Astrocyte of the hippocampus (primary cell): Measurements from ENCODE around the gene CLDN24.
A peak's percentile ranks its signal among the peaks of the same experiment; 100 is the strongest.
"Not testable (repeated sequence)": the region's sequence is repeated elsewhere in the genome, so short reads cannot be mapped to it uniquely, and the experiment has no call there.

ENCODE experiments used
- DNase-seq: peaks from one replicate; pipeline ENCODE4 v3.0.0; 2011; ENCODE audit warnings: low read depth, low spot score

Gene CLDN24

GRCh38 chr4:183347566-183347965, 25.3 kb upstream of the CLDN24 start:
- no peak for DNase-seq

- DNase-seq: no peak
These were observed 24.9 kb upstream of the CLDN24 start for GRCh38 chr4:183347146-183347545.

- DNase-seq: no peak
These were observed 23.0 kb upstream of the CLDN24 start for GRCh38 chr4:183345261-183345660.

GRCh38 chr4:183344523-183345255, 22.5 kb upstream of the CLDN24 start:
- DNase-seq: no peak

- no peak for DNase-seq
These were observed 21.5 kb upstream of the CLDN24 start for GRCh38 chr4:183343730-183344129.

GRCh38 chr4:183342541-183343533, 20.6 kb upstream of the CLDN24 start:
- DNase-seq: no peak

- DNase-seq: no peak
These were observed 15.6 kb upstream of the CLDN24 start for GRCh38 chr4:183337833-183338232.

- no peak for DNase-seq
These were observed 15.1 kb upstream of the CLDN24 start for GRCh38 chr4:183337349-183337748.

- DNase-seq: peak; percentile 68
These were observed 13.2 kb upstream of the CLDN24 start for GRCh38 chr4:183335369-183335940.

- no peak for DNase-seq
These were observed 11.8 kb upstream of the CLDN24 start for GRCh38 chr4:183333983-183334382.

- no peak for DNase-seq
These were observed 11.0 kb upstream of the CLDN24 start for GRCh38 chr4:183333202-183333601.

- DNase-seq: no peak
These were observed 10.2 kb upstream of the CLDN24 start for GRCh38 chr4:183332447-183332846.

GRCh38 chr4:183330841-183331240, 8.6 kb upstream of the CLDN24 start:
- DNase-seq: no peak

- DNase-seq: no peak
These were observed 7.9 kb upstream of the CLDN24 start for GRCh38 chr4:183329954-183330742.

GRCh38 chr4:183329244-183329643, 7.0 kb upstream of the CLDN24 start:
- DNase-seq: no peak

GRCh38 chr4:183328832-183329231, 6.6 kb upstream of the CLDN24 start:
- peak; percentile 28 for DNase-seq

- no peak for DNase-seq
These were observed 5.6 kb upstream of the CLDN24 start for GRCh38 chr4:183327827-183328226.

GRCh38 chr4:183326853-183327252, 4.6 kb upstream of the CLDN24 start:
- DNase-seq: no peak

GRCh38 chr4:183326387-183326786, 4.2 kb upstream of the CLDN24 start:
- DNase-seq: not testable (repeated sequence)

- no peak for DNase-seq
These were observed 2.4 kb upstream of the CLDN24 start for GRCh38 chr4:183324619-183325018.

GRCh38 chr4:183324056-183324455, 1.8 kb upstream of the CLDN24 start:
- DNase-seq: not testable (repeated sequence)
